Central memory CD8-positive, alpha-beta T cell (primary cell): Measurements from ENCODE around the gene RAP1GAP2.

Experiments
- ATAC-seq: fragments of 150-1000 bp; cut with Tn5 transposase; replicated peaks from 2 replicates; pipeline ENCODE4 v1.10.0; 2022; ENCODE audit warnings: mild to moderate bottlenecking, moderate FRiP score, moderate number of reproducible peaks; ENCODE audit not compliant: poor library complexity, severe bottlenecking; ENCODE audit errors: extremely low read depth
- DNase-seq, 2 donors: peaks; one replicate each; pipeline ENCODE4 v3.0.0; 2021; ENCODE audit warnings: low spot score in 2 of 2
- H3K27ac Mint-ChIP-seq: one replicate; pipeline ENCODE4 v1.8.0; 2022; ENCODE audit warnings: low read depth, mild to moderate bottlenecking, moderate library complexity, mixed read lengths
- H3K27me3 Mint-ChIP-seq: one replicate; pipeline ENCODE4 v1.8.0; 2022; ENCODE audit warnings: mixed read lengths
- H3K36me3 Mint-ChIP-seq: one replicate; pipeline ENCODE4 v1.8.0; 2022; ENCODE audit warnings: mild to moderate bottlenecking, moderate library complexity, mixed read lengths; ENCODE audit not compliant: insufficient read depth
- H3K4me1 Mint-ChIP-seq: one replicate; pipeline ENCODE4 v1.8.0; 2022; ENCODE audit warnings: mixed read lengths
- H3K4me3 Mint-ChIP-seq: one replicate; pipeline ENCODE4 v1.8.0; 2022; ENCODE audit warnings: mild to moderate bottlenecking, moderate library complexity, mixed read lengths
- H3K9me3 Mint-ChIP-seq: one replicate; pipeline ENCODE4 v1.8.0; 2022; ENCODE audit warnings: mixed read lengths

The RAP1GAP2 gene

GRCh38 chr17:2794111-2794803 lies 2.0 kb upstream of the RAP1GAP2 start:
- no peaks in the 10 kb centered on the region for H3K27me3 Mint-ChIP-seq
- H3K4me1 Mint-ChIP-seq, result peaks cover 90% of the 10 kb centered on the region
- DNase-seq, result no peak
- peak overlapping the region; percentile 88 for H3K4me3 Mint-ChIP-seq
- H3K36me3 Mint-ChIP-seq, result peaks cover 22% of the 10 kb centered on the region
- peak overlapping the region; percentile 81 for H3K27ac Mint-ChIP-seq
- no peak for ATAC-seq
- no peaks in the 10 kb centered on the region for H3K9me3 Mint-ChIP-seq

DNA sequence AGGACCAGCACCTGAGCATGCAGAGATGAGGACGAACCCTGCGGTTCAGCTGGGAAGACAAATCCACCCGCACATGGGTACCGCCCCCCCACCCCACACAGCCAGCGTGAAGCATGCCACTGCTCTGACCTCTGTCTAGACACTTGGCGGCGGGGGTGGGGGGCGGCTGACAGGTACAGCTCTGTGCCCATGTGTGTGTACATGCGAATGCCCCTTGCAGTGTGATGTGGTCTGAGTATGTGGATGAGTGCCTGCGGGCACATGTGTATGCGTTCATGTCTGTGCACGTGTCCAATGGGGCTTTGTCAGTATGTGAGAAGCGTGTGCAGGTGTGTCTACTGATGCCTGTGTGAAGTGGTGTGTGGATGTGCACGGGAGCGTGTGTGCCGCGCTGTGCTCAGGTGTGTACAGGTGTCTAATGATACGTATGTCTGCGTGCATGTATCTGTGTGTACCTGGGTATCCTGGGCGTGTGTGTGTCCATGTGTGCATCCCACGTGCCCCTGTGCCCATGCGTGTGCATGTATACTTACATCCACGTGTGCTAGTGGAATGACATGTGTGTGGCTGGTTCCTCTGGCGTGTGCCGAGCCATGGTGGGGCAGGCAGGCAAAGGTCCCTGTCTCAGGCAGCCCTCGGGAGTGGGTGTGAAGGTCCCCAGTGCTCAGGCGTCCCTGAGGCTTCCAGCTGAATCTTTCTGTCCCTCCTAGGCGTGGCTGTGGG lies 636 bp upstream of the RAP1GAP2 start:
- no peak for DNase-seq
- H3K27ac Mint-ChIP-seq, result peak overlapping the region; percentile 50

GRCh38 chr17:2797226-2797625 lies 988 bp downstream of the RAP1GAP2 start:
- no peaks in the 10 kb centered on the region for H3K27me3 Mint-ChIP-seq
- H3K4me1 Mint-ChIP-seq, result peaks cover 90% of the 10 kb centered on the region
- peak overlapping the region; percentile 88 for H3K4me3 Mint-ChIP-seq
- no peak for ATAC-seq
- peaks cover 38% of the 10 kb centered on the region for H3K36me3 Mint-ChIP-seq
- peak overlapping the region; percentile 50 for H3K27ac Mint-ChIP-seq
- no peak for DNase-seq
- no peaks in the 10 kb centered on the region for H3K9me3 Mint-ChIP-seq

More for the DNA sequence above, 636 bp upstream of the RAP1GAP2 start:
- ATAC-seq, result no peak
- Mint-ChIP-seq H3K9me3 (no peaks in the 10 kb centered on the region), H3K36me3 (peaks cover 31% of the 10 kb centered on the region), H3K4me3 (peak overlapping the region; percentile 88), H3K27me3 (no peaks in the 10 kb centered on the region), H3K4me1 (peaks cover 95% of the 10 kb centered on the region)

- Mint-ChIP-seq H3K4me3 (peak overlapping the region; percentile 88), H3K27me3 (no peaks in the 10 kb centered on the region), H3K36me3 (peaks cover 36% of the 10 kb centered on the region), H3K27ac (peak overlapping the region; percentile 50), H3K9me3 (no peaks in the 10 kb centered on the region), H3K4me1 (peaks cover 88% of the 10 kb centered on the region)
- ATAC-seq (no peak), DNase-seq (no peak)
Measured at GRCh38 chr17:2797637-2798036, 1.4 kb downstream of the RAP1GAP2 start.

DNA sequence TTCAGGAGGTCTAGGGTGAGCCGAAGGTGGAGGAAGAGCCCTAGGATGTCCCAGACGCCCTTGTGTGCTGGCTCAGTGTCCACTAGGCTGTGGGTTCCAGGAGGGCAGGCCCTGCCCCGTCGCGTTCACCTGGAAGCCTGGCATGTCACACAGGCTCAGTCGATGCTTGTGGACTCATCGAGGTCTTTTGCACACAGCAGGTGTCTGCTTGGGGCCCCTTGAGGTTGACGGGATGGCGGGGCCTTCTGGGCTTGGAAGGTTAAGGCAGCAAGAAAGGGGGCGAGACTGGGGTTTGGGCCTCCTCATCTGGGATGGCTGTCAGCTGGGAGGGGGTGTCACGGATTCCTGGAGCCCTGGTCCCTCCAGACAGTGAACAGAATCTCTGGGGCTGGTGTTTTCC lies 1.9 kb downstream of the RAP1GAP2 start:
- peak overlapping the region; percentile 88 for H3K4me3 Mint-ChIP-seq
- H3K9me3 Mint-ChIP-seq, result no peaks in the 10 kb centered on the region
- ATAC-seq (no peak), DNase-seq (no peak)
- peaks cover 88% of the 10 kb centered on the region for H3K4me1 Mint-ChIP-seq
- peak overlapping the region; percentile 50 for H3K27ac Mint-ChIP-seq
- no peaks in the 10 kb centered on the region for H3K27me3 Mint-ChIP-seq
- peaks cover 38% of the 10 kb centered on the region for H3K36me3 Mint-ChIP-seq

DNA sequence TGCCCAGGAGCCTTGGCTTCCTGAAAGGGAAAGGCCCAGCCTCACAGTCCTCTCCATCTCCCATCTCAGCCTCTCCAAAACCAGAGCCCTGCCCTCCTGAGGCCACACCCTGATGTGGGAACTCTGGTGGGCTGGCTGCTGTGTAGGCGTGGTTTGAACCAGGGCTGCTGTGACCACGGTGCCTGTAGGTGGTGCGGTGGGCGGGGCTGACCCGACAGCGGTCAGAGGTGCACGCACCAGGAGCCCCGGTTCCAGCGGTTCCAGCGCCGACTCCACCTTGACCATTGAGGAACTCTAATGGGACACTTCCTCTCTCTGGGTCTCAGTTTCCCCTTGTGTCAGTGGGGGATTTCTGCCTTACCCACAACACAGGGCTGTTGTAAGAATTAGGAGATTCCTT lies 2.4 kb downstream of the RAP1GAP2 start:
- Mint-ChIP-seq H3K27me3 (no peaks in the 10 kb centered on the region), H3K4me1 (peaks cover 88% of the 10 kb centered on the region), H3K9me3 (no peaks in the 10 kb centered on the region), H3K27ac (peak overlapping the region; percentile 50), H3K36me3 (peaks cover 39% of the 10 kb centered on the region), H3K4me3 (peak overlapping the region; percentile 88)
- no peak for DNase-seq
- no peak for ATAC-seq

DNA sequence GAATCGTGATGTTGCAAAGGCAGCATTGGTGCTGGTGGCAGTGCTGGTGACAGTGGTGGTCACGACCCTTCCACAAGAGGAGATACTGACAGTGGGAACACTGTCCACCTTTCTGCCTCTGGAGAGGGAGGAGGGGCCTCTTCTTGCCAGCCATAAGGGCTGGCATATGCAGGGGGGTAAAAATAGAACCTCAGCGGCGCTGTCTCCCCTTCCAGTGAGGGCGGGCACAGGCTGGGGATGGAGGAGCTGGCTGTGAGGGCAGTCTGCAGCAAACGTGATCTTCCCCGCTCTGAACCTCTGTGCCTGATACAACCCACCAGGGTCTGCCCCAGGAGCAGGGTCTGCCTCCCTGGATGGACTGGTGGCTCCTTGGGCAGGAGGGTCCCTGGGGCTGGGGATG lies 3.4 kb downstream of the RAP1GAP2 start:
- Mint-ChIP-seq H3K4me3 (peak overlapping the region; percentile 88), H3K27ac (no peak overlapping the region)

GRCh38 chr17:2800367-2800766 lies 4.1 kb downstream of the RAP1GAP2 start:
- ATAC-seq, result no peak
- no peaks in the 10 kb centered on the region for H3K27me3 Mint-ChIP-seq
- H3K27ac Mint-ChIP-seq, result no peak overlapping the region
- DNase-seq, result no peak
- H3K9me3 Mint-ChIP-seq, result no peaks in the 10 kb centered on the region
- no peak overlapping the region for H3K4me3 Mint-ChIP-seq
- H3K36me3 Mint-ChIP-seq, result peaks cover 40% of the 10 kb centered on the region
- H3K4me1 Mint-ChIP-seq, result peaks cover 81% of the 10 kb centered on the region

More for the DNA sequence above, 3.4 kb downstream of the RAP1GAP2 start:
- peaks cover 40% of the 10 kb centered on the region for H3K36me3 Mint-ChIP-seq
- no peaks in the 10 kb centered on the region for H3K27me3 Mint-ChIP-seq
- H3K9me3 Mint-ChIP-seq, result no peaks in the 10 kb centered on the region
- H3K4me1 Mint-ChIP-seq, result peaks cover 83% of the 10 kb centered on the region
- ATAC-seq, result no peak
- DNase-seq, result no peak

DNA sequence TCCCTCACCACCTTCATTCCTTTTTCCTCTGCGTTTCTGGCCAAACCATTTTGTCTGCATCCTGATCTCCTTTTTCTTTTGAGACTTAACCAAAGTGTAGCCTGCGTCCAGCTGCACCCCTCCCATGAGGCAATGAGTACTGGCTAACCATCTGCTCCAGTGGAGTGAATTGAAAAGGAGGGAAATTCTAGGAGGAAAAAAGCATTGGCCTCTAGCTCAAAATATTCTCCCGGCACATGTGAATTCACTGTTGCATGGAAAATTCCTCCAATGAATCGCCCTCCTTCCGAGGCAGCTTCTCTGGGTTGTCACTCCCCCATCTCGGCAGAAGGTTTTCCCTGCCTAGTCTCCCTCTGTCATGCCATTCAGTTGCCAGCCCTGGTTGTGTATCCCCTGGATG lies 5.6 kb downstream of the RAP1GAP2 start:
- DNase-seq, result no peak
- no peaks in the 10 kb centered on the region for H3K9me3 Mint-ChIP-seq
- H3K4me3 Mint-ChIP-seq, result no peak overlapping the region
- no peak for ATAC-seq
- no peak overlapping the region for H3K27ac Mint-ChIP-seq
- H3K4me1 Mint-ChIP-seq, result peaks cover 72% of the 10 kb centered on the region
- peaks cover 37% of the 10 kb centered on the region for H3K36me3 Mint-ChIP-seq
- H3K27me3 Mint-ChIP-seq, result no peaks in the 10 kb centered on the region

DNA sequence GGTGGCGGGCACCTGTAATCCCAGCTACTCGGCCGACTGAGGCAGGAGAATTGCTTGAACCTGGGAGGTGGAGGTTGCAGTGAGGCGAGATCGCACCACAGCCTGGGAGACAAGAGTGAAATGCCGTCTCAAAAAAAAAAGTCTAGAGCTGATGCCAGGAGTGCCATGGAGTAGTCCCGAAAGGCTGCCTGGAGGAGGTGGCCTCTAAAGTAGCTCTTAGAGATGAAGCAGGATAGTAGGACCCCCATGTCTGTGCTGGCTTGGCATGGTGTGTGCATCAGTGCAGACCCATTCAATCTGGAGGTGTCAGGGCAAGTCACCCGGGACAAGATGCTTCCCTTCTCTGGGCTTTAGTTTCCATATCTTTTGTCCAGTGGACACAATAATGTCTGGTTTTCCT lies 6.3 kb downstream of the RAP1GAP2 start:
- no peak for ATAC-seq
- peaks cover 41% of the 10 kb centered on the region for H3K36me3 Mint-ChIP-seq
- peak overlapping the region; percentile 22 for H3K4me3 Mint-ChIP-seq
- H3K27me3 Mint-ChIP-seq, result no peaks in the 10 kb centered on the region
- peaks cover 72% of the 10 kb centered on the region for H3K4me1 Mint-ChIP-seq
- no peaks in the 10 kb centered on the region for H3K9me3 Mint-ChIP-seq
- no peak overlapping the region for H3K27ac Mint-ChIP-seq
- no peak for DNase-seq

- H3K4me1 Mint-ChIP-seq, result peaks cover 72% of the 10 kb centered on the region
- H3K4me3 Mint-ChIP-seq, result no peak overlapping the region
- ATAC-seq (no peak), DNase-seq (no peak)
- H3K36me3 Mint-ChIP-seq, result peaks cover 41% of the 10 kb centered on the region
- H3K9me3 Mint-ChIP-seq, result no peaks in the 10 kb centered on the region
- H3K27ac Mint-ChIP-seq, result no peak overlapping the region
- H3K27me3 Mint-ChIP-seq, result no peaks in the 10 kb centered on the region
Measured at GRCh38 chr17:2803386-2803785, 7.1 kb downstream of the RAP1GAP2 start.

DNA sequence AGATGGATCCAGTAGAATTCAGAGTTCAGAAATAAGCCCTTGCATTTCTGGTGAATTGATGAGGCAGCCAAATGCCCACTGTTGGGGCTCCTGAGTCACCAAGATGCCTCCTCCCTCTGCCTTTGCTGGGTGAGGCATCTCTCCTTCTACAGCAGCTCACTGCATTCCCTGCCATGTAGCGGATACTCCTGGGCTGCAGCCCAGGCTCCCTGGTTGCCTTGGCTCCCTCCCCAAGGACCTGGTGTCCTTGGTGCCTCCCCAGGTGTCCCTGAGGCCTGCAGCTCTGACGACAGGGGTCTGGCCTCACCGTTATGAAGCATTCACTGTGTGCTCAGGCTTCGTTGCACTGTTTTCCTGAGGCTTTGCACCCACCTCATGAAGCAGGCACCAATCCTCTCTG lies 7.7 kb downstream of the RAP1GAP2 start:
- H3K4me1 Mint-ChIP-seq, result peaks cover 72% of the 10 kb centered on the region

DNA sequence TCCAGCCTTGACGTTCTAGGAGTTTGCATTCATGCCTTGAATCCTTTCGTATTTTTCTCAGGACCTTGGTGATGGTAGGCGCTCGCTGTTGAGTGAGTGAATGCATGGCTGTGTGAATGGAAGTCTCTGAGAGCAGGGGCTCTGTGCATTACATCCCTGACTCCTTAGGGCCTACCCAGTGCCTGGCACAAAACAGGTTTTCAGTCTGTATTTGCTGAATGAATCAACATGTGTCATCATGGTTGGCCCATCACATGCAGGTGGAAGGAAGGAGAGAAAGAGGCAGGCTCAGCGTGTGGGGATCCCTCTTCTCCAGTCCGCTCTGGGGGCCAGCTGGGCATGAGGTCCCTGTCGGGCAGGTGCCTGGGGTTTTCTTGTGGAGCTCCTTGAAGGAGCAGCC lies 8.7 kb downstream of the RAP1GAP2 start:
- Mint-ChIP-seq H3K9me3 (no peaks in the 10 kb centered on the region), H3K4me1 (peaks cover 63% of the 10 kb centered on the region)
- DNase-seq, result no peak

More for the DNA sequence above, 7.7 kb downstream of the RAP1GAP2 start:
- Mint-ChIP-seq H3K27ac (no peak overlapping the region), H3K4me3 (no peak overlapping the region), H3K9me3 (no peaks in the 10 kb centered on the region), H3K36me3 (peaks cover 41% of the 10 kb centered on the region), H3K27me3 (no peaks in the 10 kb centered on the region)
- ATAC-seq (no peak), DNase-seq (no peak)

More for the DNA sequence above, 8.7 kb downstream of the RAP1GAP2 start:
- Mint-ChIP-seq H3K36me3 (peaks cover 38% of the 10 kb centered on the region), H3K27me3 (no peaks in the 10 kb centered on the region), H3K27ac (no peak overlapping the region), H3K4me3 (no peak overlapping the region)
- ATAC-seq, result no peak
